ENCODE data around the gene SEMA5B.

Gene SEMA5B

DNA sequence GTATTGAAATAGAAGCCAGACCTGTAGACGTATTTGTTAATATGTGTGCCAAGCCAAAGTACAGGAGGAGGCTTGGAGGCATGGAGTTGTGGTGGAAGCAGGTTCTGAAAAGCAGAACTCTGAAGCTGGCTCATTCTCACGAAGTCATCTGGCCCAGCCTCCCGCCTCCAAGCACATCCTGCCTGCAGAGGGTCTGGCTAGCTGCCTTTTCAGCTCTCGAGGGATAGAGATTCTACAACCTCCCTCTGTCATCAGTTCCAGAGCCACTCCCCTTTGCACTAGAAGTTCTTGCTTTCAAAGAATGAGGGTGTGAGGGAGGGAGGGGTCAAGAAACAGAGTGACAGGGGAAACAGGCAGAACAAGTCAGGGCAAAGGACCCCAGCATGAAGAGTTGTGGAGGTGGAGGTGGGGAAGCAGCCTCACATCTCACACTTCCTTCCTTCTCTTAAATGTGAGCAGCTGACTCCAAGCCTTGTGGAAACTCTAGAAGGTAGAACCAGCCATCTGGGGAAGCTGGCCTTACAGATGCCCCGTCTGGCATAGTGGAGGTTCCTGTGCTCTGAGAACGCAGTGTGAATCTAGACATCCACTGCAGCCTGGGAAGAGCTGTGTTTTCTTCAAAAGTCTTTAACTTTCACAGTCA, 137.4 kb downstream of the SEMA5B start:
- DNase-seq: peak in 1 of 2 donors; percentile 72

DNA sequence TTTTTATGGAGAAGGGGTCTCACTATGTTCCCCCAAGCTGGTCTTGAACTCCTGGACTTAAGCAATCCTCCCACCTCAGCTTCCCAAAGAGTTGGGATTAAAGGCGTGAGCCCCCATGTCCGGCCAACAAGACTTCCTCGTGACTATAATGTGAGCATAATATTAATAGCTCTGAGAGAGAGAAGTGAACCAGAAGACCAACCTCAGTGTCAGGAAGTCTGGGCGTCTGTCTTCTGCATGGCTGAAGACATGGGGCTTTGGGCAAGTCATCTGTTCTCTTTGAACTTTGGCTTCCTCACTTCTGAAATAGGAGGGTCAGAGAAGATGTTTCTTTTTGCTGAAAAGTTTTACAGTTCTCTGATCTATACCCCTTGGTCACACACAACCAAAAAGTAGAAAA, 140.6 kb downstream of the SEMA5B start:
- DNase-seq: no peak

DNA sequence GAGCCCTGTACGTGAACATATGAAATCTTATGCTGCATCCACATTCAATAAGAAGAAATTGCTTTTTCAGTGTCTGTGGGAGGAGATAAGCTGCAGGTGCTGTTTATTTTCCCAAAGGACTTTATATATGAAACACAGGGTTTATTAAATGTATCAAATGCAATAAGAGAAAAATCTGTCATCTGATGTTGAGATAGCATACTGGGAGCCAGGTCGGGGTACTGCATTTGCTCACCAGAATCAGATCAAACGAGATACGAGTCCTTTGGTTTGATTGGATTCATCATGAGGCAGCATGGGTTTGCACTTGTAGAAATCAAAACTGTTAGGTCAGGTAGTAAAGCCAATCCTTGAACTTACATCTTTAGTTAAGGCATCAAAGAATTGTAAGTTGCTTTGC, 141.3 kb downstream of the SEMA5B start:
- no peak for DNase-seq

DNA sequence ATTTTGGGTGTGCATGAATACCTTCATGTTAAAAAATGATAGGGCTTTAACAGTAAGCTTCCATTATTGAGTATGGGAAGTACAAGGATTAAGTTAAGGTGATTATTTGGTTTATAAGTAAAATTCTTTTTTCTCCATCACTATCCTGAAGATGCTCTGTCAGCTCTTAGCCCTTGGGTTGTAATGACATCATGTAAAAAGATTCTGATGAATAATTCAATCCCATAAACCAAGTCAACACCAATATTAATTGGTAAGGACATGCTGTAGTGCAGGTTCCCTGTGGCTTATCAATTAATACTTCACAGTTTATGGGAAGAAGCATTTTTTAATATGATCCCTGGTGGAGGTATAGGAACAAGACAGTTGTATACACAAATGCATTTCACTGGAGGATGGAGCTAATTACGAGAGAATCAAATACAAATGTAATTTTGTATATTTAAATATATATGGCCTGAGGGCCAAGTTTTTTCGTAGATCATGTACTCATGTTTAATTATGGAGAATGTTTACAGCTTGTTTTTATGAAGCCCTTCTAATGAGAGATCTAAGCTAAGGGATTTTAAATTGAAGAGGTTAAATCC, 145.1 kb downstream of the SEMA5B start:
- DNase-seq: no peak

DNA sequence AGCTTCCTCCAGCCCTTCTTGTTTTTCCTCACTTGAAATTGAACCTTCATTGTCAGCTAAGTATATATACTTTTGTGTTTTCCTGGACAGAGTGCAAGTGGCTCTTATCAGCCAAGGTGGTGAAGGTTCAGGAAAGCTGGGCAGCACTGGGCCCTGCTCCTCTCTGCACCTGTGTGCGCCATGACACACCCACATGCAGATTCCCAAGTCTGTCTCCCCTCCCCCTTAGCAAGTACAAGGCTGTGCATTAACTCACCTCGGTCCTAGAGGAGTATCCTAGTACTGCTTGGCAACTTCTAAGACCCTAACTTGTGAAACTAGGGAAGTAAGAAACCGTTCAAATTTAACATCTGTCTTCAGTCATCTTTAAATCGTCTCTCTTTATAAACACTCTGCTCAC, 146.9 kb downstream of the SEMA5B start:
- DNase-seq: no peak

DNA sequence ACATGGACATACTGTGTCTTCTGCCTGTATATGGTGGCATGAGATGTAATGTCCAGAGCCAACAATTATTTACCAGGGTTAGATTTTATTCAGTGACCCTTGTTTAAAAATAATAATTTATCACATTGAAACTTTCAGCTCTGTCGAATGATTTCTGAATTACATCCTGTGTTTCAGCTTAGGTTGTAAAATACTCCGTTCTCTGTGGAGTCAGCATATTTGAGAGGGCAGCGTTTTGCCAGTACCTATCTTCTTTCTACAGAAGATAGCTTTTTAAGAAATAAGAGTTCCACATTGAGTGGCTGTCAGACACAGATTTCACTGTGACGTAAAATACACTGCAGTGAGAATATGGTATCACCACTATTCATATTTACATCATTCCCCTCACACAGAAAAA, 147.4 kb downstream of the SEMA5B start:
- no peak for DNase-seq

GRCh38 chr3:122875547-122876127, 151.9 kb downstream of the SEMA5B start:
- DNase-seq: no peak

DNA sequence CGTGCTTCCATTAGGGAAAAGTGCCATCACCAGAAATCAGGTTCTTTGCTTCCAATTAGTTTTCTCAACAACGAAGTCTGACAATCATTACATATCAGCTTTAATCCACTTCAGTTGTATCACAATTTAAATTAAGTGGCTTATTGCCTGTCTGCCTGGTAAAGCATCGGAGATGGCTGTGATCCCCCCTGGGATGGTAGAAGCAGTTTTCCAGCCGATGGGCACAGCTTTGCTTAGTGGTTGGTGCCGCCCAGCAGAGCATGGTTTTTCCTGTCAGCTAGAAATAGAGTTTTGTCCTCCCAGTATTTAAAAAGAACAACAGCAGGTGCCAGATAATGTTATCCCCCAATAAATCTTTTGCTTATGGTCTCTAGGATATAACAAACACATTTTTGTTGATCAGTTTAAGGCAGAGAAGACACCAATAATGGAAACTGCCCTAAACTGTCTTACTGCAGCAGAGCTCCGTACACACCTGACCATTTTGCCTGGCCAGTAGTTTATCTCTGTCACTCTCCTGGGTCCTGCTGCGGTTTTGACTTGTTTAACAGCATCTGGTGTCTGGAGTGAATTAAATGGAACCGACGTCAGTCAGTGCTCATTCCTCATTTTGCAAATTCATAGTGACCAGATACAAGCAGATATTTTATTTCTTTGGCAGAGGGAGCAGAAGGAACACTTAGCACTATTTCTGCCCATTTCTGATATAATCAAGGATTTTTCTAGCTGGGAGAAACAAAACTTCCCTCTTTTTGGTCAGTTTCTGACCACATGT, 153.6 kb downstream of the SEMA5B start:
- no peak for DNase-seq

GRCh38 chr3:122868322-122868721, 159.2 kb downstream of the SEMA5B start:
- DNase-seq: no peak

DNA sequence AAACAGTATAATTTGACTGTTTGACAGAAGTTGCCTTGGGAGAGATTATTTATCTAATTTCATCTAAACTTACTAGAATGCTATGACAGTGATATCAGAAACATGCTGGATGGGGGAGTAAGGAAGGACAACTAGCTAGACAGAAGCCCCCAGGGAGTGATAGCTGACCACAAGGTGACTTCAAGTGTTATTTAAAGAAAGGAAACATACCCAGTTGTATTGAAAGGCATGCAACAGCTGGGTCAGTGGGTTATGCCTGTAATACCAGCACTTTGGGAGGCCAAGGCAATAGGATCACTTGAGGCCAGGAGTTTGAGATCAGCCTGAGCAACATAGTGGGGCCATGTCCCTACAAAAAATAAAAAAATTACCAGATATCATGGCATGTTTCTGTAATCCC, 163.1 kb downstream of the SEMA5B start:
- DNase-seq: no peak

DNA sequence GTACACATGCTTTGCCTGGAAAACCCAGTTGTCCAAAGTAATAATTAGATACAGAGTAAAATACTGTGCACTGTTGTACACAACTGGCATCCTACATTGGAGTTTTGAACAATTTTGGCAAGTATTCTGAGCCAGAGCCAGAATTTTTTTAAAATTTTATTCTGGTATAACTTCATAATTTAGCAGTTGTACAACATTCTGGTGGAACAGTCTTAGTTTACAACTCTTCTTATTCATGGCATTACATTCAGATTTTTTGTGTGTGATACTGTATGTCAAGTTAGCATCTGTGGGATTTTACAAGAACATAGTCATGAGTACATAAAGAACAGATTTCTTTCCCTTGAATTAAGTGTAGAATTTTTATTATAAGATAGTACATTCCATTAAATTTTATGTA, 165.2 kb downstream of the SEMA5B start:
- DNase-seq: no peak
